ENCODE results near the gene HTRA3.

The HTRA3 gene

DNA sequence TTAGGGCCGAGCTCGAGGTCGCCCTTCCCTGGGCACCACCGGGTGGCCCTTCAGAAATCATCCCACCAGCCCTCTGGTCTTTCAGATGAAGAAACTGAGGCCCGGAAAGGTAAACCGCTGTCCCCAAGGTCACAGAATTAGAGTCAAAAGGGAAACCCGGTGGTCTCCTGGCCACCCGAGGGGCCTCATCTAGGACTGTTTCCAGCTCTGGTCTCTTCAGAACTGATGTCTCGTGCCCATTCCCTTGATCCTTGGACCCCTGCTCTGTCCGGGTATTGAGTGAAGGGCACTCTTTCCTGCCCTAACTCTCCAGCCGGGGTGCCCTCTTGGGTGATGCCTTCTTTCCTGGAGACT, 841 bp downstream of the HTRA3 start:
- Histone ChIP-seq H2AFZ (no peak overlapping the region), H3K9me3 (ENCODE audit: control insufficient read depth, low read length) (no peaks in the 10 kb centered on the region), H3K9ac (no peak overlapping the region), H3K27me3 (ENCODE audit: control insufficient read depth, insufficient read depth, low read length) (no peaks in the 10 kb centered on the region), H3K4me1 (no peaks in the 10 kb centered on the region), H3K4me2 (ENCODE audit: low read length) (no peak overlapping the region), H3K4me3 (ENCODE audit: low read depth, low read length) (no peak overlapping the region), H3K79me2 (no peaks in the 10 kb centered on the region), H3K36me3 (ENCODE audit: control insufficient read depth, insufficient read depth, low read length) (no peaks in the 10 kb centered on the region), H3K27ac (no peak overlapping the region)
- TF ChIP-seq, protein P1, sequence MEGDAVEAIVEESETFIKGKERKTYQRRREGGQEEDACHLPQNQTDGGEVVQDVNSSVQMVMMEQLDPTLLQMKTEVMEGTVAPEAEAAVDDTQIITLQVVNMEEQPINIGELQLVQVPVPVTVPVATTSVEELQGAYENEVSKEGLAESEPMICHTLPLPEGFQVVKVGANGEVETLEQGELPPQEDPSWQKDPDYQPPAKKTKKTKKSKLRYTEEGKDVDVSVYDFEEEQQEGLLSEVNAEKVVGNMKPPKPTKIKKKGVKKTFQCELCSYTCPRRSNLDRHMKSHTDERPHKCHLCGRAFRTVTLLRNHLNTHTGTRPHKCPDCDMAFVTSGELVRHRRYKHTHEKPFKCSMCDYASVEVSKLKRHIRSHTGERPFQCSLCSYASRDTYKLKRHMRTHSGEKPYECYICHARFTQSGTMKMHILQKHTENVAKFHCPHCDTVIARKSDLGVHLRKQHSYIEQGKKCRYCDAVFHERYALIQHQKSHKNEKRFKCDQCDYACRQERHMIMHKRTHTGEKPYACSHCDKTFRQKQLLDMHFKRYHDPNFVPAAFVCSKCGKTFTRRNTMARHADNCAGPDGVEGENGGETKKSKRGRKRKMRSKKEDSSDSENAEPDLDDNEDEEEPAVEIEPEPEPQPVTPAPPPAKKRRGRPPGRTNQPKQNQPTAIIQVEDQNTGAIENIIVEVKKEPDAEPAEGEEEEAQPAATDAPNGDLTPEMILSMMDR (IDR thresholded peaks at IDR 0.05), result no peak

DNA sequence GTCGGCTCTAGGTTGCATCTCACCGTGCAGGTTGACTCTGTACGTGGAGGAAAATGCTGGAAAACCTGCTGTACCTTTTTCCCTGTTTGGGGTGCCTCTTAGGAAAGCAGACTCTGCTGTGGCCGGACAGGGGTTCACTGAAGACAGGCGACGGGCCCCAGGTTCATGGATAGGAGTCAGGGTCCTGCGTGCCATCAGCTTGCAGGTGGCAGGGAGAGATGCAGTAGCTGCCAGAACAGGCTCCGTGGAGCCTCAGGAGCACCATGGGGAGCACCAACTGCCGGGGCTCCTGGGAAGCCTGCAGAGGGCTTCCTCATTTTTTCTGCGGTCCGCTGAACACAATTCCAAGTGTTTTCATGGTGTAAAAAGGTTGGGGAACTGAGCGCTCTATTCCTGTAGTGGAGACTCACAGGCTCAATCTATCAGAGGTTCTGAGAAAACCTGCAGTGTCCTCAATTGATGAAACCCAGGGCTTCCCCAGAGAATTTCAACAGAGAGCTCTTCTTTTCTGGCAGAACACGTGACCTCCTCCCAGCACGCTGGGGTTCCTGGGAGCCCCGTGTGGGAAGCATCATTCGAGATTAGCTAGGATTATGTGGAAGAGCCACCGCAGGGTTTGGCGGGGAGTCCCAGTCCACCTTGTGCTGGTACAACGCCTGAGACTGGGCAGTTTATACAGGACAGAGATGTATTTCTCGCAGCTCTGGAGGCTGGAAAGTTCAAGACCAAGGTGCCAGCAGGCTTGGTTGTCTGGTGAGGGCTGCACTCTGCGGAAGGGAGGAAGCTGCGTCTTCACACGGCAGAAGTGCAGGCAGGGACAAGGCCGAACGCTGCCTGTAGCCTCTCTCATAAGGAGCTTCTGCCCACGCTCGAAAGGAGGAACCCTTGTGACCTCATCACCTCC, 1.6 kb downstream of the HTRA3 start:
- H3K9me3 ChIP-seq (ENCODE audit: control insufficient read depth, low read length), result no peaks in the 10 kb centered on the region

DNA sequence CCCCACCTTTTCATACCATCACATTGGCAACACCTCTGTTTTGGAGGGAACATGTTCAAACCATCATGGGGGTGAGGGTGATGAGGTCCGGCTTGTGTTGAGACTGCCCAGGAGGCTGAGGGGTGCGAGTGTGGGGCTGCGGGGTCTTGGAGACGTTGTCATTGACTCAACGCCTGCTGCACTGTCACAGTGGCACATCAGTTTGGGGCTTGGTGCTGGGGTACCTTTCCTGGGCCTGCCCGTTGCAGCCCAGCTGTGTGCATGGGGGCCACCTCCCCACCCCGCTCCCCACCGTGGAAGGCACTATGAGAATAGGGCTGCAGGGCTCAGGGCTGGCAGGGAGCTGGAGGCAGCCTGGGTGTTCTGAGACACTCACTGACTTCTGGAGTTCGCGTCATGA, 2.3 kb downstream of the HTRA3 start:
- Histone ChIP-seq H3K27ac (no peak overlapping the region), H3K4me3 (ENCODE audit: low read depth, low read length) (no peak overlapping the region), H3K9ac (no peak overlapping the region), H3K79me2 (no peaks in the 10 kb centered on the region), H3K4me1 (no peaks in the 10 kb centered on the region), H3K27me3 (ENCODE audit: control insufficient read depth, insufficient read depth, low read length) (no peaks in the 10 kb centered on the region), H3K36me3 (ENCODE audit: control insufficient read depth, insufficient read depth, low read length) (no peaks in the 10 kb centered on the region), H2AFZ (no peak overlapping the region), H3K9me3 (ENCODE audit: control insufficient read depth, low read length) (no peaks in the 10 kb centered on the region), H3K4me2 (ENCODE audit: low read length) (no peak overlapping the region)
- TF ChIP-seq, protein P1 (IDR thresholded peaks at IDR 0.05), result no peak

More for the DNA sequence above, 1.6 kb downstream of the HTRA3 start:
- no peak overlapping the region for H2AFZ ChIP-seq
- H3K4me2 ChIP-seq (ENCODE audit: low read length), result no peak overlapping the region
- no peaks in the 10 kb centered on the region for H3K36me3 ChIP-seq (ENCODE audit: control insufficient read depth, insufficient read depth, low read length)
- H3K79me2 ChIP-seq, result no peaks in the 10 kb centered on the region
- no peak overlapping the region for H3K9ac ChIP-seq
- H3K27ac ChIP-seq, result no peak overlapping the region
- no peaks in the 10 kb centered on the region for H3K27me3 ChIP-seq (ENCODE audit: control insufficient read depth, insufficient read depth, low read length)
- no peak overlapping the region for H3K4me3 ChIP-seq (ENCODE audit: low read depth, low read length)
- TF ChIP-seq, protein P1 (IDR thresholded peaks at IDR 0.05), result no peak
- no peaks in the 10 kb centered on the region for H3K4me1 ChIP-seq

DNA sequence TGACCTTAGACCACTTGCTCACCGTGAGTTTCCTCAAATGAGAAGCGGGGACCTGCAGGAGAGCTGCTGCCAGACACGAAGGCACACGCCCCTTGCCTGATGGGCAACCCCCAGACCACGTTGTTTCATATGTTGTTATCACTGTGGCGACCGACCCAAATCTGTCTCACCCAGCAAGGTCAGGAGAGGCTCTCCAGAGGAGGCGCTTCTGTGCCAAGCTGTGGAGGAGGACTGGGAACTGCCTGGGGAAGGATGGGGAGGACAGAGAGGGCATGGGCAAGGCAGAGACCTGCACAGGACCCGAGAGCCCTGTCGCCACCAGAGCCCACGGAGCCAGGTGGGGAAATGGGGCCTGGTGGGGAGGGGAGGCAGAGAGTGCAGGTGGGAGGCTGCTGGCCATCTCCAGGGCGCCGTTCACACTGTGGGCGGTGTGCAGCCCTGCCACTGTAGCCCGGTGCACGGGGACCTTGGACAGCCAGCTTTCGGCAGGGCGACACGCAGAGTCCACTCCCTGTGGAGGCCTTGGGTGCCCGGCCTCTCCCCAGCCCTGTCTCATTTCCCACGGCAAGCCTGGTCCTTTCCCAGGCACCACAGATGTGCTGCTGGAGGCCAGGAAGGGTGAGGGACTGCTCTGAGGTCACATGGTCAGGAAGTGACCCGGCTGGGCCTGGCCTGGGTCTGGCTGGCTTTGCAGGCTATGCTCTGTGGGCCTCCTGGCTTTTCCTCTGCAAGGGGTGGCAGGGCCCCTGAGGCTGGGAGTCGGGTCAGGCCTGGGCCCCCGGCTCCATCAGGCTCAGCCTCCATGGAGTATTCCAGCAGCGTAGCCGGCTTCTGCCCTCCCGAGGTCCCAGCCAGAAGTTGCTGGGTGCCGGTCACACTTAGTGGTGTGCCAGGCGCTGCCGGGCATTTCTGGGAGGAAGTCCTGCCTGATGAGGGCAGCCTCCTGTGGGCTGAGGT, 3.2 kb downstream of the HTRA3 start:
- TF ChIP-seq, protein P1 (IDR thresholded peaks at IDR 0.05), result no peak
- no peaks in the 10 kb centered on the region for H3K79me2 ChIP-seq
- H3K4me2 ChIP-seq (ENCODE audit: low read length), result no peak overlapping the region
- H3K9ac ChIP-seq, result no peak overlapping the region
- no peak overlapping the region for H3K4me3 ChIP-seq (ENCODE audit: low read depth, low read length)
- H3K36me3 ChIP-seq (ENCODE audit: control insufficient read depth, insufficient read depth, low read length), result no peaks in the 10 kb centered on the region
- no peak overlapping the region for H2AFZ ChIP-seq
- H3K4me1 ChIP-seq, result no peaks in the 10 kb centered on the region
- H3K27me3 ChIP-seq (ENCODE audit: control insufficient read depth, insufficient read depth, low read length), result no peaks in the 10 kb centered on the region
- H3K27ac ChIP-seq, result no peak overlapping the region
- H3K9me3 ChIP-seq (ENCODE audit: control insufficient read depth, low read length), result no peaks in the 10 kb centered on the region

Data from parathyroid adenoma (tissue), 2 donors.